ENCODE measurements around the gene DUS1L. TPM values are rescaled to one million over a fixed set of nuclear protein-coding genes. Genes with fewer than 3 reads are reported as not detected.

Gene DUS1L
- total and polyA plus RNA-seq, 2 donors (not counting 1 experiment from before 2014, with no cell fraction given), result 109 to 241 TPM

- Mint-ChIP-seq H3K27ac (no peak overlapping the region), H3K4me1 (no peaks in the 10 kb centered on the region), H3K4me3 (no peak overlapping the region), H3K27me3 (no peaks in the 10 kb centered on the region), H3K9me3 (ENCODE audit: insufficient read depth) (no peaks in the 10 kb centered on the region)
- peaks cover 2% of the 10 kb centered on the region for H3K79me2 ChIP-seq (ENCODE audit: control insufficient read depth, insufficient read depth, low read length)
- POLR2A ChIA-PET, result no interaction called here
- peaks cover 0 to 55% of the 10 kb centered on the region in 2 experiments for H3K36me3 ChIP-seq (replicated peaks in 1 of 2; ENCODE audit: control extremely low read depth in 1 of 2, control insufficient read depth in 1 of 2, extremely low read depth in 1 of 2, insufficient read depth in 2 of 2, low read length in 1 of 2)
- intact Hi-C loops (cut with micrococcal nuclease), result no loop called here
- WGBS (ENCODE audit: insufficient coverage), result 91% methylated on average over 8 of the region's 10 CpGs
- DNase-seq, result no peak
- H3K4me1 ChIP-seq (ENCODE audit: control insufficient read depth in 2 of 2, insufficient read depth in 2 of 2, low read length in 2 of 2), result peaks cover 0 to 5% of the 10 kb centered on the region in 2 donors
- H3K27ac ChIP-seq (ENCODE audit: low read length in 2 of 2), result no peak overlapping the region
- no peaks in the 10 kb centered on the region for H3K9me3 ChIP-seq (ENCODE audit: control extremely low read depth in 1 of 3, control insufficient read depth in 2 of 3, insufficient read depth in 1 of 3, low read length in 2 of 3)
- no peak for ATAC-seq (ENCODE audit: low read depth)
- CTCF ChIA-PET, result no interaction called here
- H2AFZ ChIP-seq (ENCODE audit: insufficient read depth, low read depth, low read length, poor library complexity, severe bottlenecking), result no peak overlapping the region
- no peak overlapping the region for H3K4me3 ChIP-seq (ENCODE audit: control extremely low read depth in 1 of 5, extremely low read depth in 1 of 5, insufficient read depth in 1 of 5, low read depth in 2 of 5, low read length in 4 of 5)
- peaks cover under 1% of the 10 kb centered on the region for H4K20me1 ChIP-seq (ENCODE audit: control insufficient read depth, insufficient read depth, low read length, poor library complexity, severe bottlenecking)
- H3K27me3 ChIP-seq (replicated peaks in 1 of 4; ENCODE audit: control extremely low read depth in 1 of 4, control insufficient read depth in 3 of 4, insufficient read depth in 4 of 4, low read length in 3 of 4), result no peaks in the 10 kb centered on the region
- no peak for TF ChIP-seq CTCF (IDR thresholded peaks at IDR 0.05)
- no peak for TF ChIP-seq EZH2 (IDR thresholded peaks at IDR 0.05; ENCODE audit: borderline replicate concordance, insufficient read depth, low read depth, low read length, poor library complexity, severe bottlenecking)
- H3K4me2 ChIP-seq (replicated peaks; ENCODE audit: low read depth, low read length, poor library complexity, severe bottlenecking), result no peak overlapping the region
- no peak overlapping the region for H3K9ac ChIP-seq (ENCODE audit: low read length)
Observed at GRCh38 chr17:82058855-82059249, 6.8 kb downstream of the DUS1L start.

GRCh38 chr17:82058230-82058854, 7.3 kb downstream of the DUS1L start:
- no peaks in the 10 kb centered on the region for H3K9me3 ChIP-seq (ENCODE audit: control extremely low read depth in 1 of 3, control insufficient read depth in 2 of 3, insufficient read depth in 1 of 3, low read length in 2 of 3)
- peaks cover 7% of the 10 kb centered on the region for H3K79me2 ChIP-seq (ENCODE audit: control insufficient read depth, insufficient read depth, low read length)
- H3K4me1 ChIP-seq (ENCODE audit: control insufficient read depth in 2 of 2, insufficient read depth in 2 of 2, low read length in 2 of 2), result peaks cover 0 to 7% of the 10 kb centered on the region in 2 donors
- H3K27me3 Mint-ChIP-seq, result no peaks in the 10 kb centered on the region
- no peak for TF ChIP-seq EZH2 (IDR thresholded peaks at IDR 0.05; ENCODE audit: borderline replicate concordance, insufficient read depth, low read depth, low read length, poor library complexity, severe bottlenecking)
- no peak for TF ChIP-seq CTCF (IDR thresholded peaks at IDR 0.05)
- ATAC-seq (ENCODE audit: low read depth) (no peak), DNase-seq (no peak)
- no peak overlapping the region for H3K4me3 Mint-ChIP-seq
- H3K36me3 ChIP-seq (replicated peaks in 1 of 2; ENCODE audit: control extremely low read depth in 1 of 2, control insufficient read depth in 1 of 2, extremely low read depth in 1 of 2, insufficient read depth in 2 of 2, low read length in 1 of 2), result peaks cover 0 to 57% of the 10 kb centered on the region in 2 experiments
- WGBS (ENCODE audit: insufficient coverage), result 91% methylated on average over 17 of the region's 17 CpGs
- no peak overlapping the region for H3K4me2 ChIP-seq (replicated peaks; ENCODE audit: low read depth, low read length, poor library complexity, severe bottlenecking)
- no peaks in the 10 kb centered on the region for H3K9me3 Mint-ChIP-seq (ENCODE audit: insufficient read depth)
- H2AFZ ChIP-seq (ENCODE audit: insufficient read depth, low read depth, low read length, poor library complexity, severe bottlenecking), result no peak overlapping the region
- no peaks in the 10 kb centered on the region for H3K27me3 ChIP-seq (replicated peaks in 1 of 4; ENCODE audit: control extremely low read depth in 1 of 4, control insufficient read depth in 3 of 4, insufficient read depth in 4 of 4, low read length in 3 of 4)
- peaks cover under 1% of the 10 kb centered on the region for H3K4me1 Mint-ChIP-seq
- ChIA-PET POLR2A (no interaction called here), CTCF (no interaction called here)
- no peak overlapping the region for H3K27ac Mint-ChIP-seq
- no peak overlapping the region for H3K4me3 ChIP-seq (ENCODE audit: control extremely low read depth in 1 of 5, extremely low read depth in 1 of 5, insufficient read depth in 1 of 5, low read depth in 2 of 5, low read length in 4 of 5)
- peaks cover 6% of the 10 kb centered on the region for H4K20me1 ChIP-seq (ENCODE audit: control insufficient read depth, insufficient read depth, low read length, poor library complexity, severe bottlenecking)
- no peak overlapping the region for H3K27ac ChIP-seq (ENCODE audit: low read length in 2 of 2)
- no peak overlapping the region for H3K9ac ChIP-seq (ENCODE audit: low read length)
- intact Hi-C loops (cut with micrococcal nuclease), result no loop called here
